Endometrium (tissue), 2 donors: ENCODE results near the gene NDUFC2.
"Not testable (repeated sequence)": the region's sequence is repeated elsewhere in the genome, so short reads cannot be mapped to it uniquely, and the experiment has no call there.

Source experiments
- FAIRE-seq: peaks from 2 replicates; lab custom pipeline; 2012; peaks lifted over from hg19 to GRCh38; lab: Jason Lieb, UNC
- donor health status: control.
- donor health status: control.

NDUFC2 gene

DNA sequence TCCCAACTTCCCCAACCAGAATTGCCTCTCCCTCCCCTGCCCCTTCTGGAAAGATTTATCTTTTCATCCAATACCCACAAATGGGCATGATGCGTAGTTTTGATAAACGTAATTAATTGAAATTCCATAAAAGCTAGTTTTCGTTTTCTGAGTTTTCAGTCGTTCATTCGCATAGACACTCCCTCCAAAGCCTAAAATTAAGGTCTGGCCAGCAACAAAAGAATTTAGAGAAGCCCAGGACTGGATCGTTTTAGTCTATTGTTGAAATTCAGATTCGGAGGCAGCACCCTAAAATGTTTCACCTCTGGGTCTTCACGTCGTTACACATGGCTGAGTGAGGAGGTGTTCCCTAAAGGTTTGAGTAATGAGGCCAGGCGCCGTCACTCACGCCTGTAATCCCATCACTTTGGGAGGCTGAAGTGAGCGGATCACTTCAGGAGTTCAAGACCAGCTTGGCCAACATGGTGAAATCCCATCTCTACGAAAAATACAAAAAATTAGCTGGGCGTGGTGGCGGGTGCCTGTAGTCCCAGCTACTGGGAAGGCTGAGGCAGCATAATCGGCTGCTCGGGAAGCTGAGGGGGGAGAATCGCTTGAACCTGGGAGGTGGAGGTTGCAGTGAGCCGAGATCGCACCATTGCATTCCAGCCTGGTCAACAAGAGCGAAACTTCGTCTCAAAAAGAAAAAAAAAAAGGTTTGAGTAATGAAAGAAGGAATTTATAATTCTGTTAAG lies 589 bp upstream of the NDUFC2 start:
- no peak for FAIRE-seq

DNA sequence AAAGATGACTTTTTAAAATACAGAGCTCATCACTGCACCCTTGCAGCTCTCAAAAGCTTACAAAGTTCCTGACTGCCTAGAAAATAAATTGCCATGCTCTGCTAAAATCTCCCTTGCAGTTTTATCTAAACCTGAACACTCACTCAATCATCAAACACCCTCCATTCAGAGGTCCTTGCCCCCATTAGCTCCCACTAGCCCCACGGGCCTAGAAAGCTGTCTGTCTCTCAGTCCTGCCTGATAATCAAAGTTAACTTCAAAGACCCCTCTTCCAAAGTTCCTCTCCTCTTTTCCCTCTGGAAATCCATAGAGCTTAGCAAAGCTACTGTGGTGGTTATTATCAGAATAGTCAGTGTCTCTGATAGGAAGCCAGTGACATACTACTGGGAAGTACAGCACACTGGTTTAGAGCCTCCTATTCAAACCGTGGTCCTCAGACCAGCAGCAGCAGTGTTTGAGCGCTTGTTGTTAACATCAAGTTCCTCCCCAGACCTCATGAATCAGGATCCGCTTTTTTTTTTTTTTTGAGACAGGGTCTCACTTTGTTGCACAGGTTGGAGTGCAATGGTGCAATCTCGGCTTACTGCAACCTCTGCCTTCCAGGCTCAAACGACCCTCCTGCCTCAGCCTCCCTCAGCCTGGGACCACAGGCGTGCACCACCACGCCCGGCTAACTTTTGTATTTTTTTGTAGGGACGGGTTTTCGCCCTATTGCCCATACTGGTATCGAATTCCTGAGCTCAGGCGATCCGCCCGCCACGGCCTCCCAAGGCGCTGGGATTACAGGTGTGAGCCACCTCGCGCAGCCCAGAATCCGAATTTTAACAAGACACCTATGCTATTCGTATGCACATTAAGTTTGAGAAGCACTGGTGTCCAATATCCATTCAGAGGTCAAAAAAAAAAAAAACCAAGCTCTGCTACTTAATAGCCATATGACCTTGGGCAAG lies 1.2 kb downstream of the NDUFC2 start:
- FAIRE-seq, result no peak

DNA sequence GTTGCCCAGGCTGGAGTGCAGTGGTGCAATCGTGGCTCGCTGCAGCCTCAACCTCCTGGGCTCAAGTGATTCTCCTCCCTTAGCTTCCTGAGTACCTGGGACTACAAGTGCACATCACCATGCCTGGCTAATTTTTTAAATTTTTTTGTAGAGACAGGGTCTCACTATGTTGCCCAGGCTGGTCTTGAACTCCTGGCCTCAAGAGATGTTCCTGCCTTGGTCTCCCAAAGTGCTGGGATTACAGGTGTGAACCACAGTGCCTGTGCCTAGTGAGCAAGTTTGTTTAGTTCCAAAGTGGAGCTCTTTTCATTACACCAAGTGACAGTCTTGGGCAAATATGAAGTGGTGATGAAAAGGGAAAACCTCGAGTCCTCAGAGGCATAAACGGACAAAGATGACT lies 2.1 kb downstream of the NDUFC2 start:
- not testable (repeated sequence) for FAIRE-seq

DNA sequence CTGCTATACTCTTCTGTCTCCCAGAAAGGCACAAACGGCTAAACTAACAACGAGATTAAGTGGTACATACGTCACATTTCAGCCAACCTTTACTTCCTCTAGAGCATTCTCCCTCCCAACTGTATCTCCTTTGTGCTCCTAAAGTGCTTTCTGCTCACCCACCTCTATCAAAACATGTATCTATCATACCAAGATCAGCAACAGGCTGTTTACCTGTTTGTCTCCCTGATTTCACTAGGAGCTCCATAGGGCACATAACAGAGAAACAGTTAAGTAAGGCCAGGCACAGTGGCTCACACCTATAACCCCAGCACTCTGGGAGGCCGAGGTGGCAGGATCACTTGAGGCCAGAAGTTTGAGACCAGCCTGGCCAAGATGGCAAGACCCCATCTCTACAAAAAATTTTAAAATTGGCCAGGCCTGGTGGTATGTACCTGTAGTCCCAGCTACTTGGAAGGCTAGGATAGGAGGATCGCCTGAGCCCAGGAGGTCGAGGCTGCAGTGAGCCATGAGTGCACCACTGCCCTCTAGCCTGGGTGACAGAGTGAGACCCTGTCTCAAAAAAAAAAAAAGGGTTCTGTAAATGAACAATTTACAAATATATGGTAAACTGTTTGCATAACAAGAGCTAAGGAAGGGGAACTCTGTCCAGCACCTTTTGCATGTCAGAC lies 2.8 kb downstream of the NDUFC2 start:
- FAIRE-seq, result no peak

DNA sequence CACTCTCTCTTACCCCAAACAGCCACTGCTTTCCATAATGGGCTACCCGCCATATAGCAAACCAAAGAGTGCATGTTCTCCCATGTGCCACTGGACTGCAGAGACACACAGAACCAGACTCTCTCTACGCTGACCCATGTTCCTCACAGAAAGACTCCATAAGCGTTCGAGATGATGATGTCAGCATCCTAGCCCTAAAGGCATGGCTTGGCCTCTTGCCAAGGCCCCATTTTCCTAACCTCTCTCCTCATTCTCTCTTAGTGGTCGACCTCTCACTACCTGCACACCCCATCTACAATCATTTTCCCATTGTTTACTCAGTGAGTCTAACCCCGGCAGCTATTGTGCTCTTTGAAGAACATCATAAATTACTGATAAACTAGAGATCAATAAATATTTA lies 4.9 kb downstream of the NDUFC2 start:
- no peak for FAIRE-seq

DNA sequence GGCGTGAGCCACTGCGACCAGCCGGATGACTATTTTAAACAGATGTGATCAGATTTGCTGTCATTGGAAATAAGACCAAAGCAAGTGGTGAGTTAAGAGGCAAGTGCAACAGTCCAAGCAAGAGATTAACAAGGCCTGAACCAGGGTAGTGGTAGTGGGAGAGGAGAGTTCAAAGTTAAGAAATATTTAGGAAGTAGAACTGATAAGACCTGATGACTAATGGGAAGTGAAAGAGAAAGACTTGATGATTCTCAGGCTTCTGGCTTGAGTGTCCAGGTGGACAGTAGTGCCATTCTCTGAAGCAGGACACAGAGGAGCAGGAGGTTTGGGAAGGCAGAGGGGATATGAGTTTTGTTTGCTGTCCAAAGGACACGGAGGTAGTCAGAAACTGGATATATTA lies 7.2 kb downstream of the NDUFC2 start:
- FAIRE-seq, result no peak

DNA sequence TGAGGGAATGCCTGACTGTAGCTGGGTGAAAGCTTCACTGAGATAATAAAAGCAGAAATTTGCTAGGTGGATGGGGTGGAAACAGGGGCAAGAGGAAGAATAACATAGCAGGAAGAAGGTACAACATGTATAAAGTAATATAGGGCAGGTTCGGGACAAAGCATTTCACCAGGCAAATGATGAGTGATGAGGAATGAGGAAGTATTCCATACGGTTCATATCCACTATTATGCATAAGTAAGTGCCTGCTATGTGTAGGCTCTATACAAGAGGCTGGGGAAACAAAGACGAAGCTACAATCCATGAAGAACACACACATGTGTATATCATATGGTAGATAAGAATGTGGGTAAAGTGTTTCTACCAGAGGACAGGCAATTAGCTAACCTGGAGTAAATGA lies 7.9 kb downstream of the NDUFC2 start:
- no peak for FAIRE-seq

DNA sequence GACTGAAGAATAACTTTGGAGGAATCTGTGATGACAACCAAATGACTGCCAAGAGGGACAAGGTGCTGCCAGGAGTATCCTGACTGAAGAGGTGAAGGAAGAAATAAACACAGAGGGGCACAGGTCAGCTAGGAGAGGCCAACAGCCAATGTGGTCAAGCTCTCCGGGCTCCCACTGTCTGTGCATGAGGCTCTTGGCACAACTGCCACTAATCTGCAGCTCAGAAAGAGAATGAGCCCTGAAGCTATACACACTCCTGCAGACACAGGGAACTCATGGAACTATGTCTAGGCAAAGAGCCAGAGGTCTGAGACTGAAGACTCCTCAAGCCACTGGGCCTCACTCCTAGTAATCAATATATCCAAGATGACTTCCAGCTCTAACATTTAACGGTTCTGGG lies 9.0 kb downstream of the NDUFC2 start:
- no peak for FAIRE-seq

DNA sequence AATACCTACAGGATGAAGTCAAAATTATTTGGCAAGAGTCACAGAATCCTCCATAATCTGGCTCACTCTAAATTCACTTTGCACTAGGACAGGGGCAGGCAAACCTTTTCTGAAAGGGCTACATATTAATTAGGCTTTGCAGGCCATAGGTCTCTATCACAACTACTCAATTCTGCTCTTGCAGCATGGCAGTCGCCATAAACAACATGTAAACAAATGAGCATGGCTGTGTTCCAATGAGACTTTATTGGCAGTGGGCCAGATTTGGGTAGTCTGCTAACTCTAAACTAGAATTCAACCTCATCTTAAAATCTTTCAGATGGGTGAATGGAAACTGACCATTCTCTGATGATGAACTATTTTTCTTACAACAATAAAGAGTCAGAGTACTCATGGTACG lies 10.2 kb downstream of the NDUFC2 start:
- FAIRE-seq, result no peak

DNA sequence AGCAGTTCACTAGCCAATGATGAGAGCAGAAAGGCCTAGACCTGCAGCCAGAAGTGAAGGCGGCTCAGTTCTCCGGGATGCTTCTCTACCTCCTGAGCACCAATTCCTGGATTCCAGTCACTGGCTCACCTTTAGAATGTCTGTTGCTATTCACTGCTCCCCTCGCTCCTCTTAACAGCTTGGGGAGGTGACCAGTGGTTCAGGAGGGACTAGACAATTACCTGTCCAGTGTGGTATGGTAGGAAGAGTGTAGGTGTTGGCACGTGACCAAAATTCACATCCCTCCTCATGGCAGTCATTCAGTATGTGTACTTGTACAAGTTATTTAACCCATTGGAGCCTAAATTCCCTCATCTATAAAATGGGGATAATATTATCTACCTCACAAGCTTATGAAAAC lies 12.0 kb downstream of the NDUFC2 start:
- no peak for FAIRE-seq

DNA sequence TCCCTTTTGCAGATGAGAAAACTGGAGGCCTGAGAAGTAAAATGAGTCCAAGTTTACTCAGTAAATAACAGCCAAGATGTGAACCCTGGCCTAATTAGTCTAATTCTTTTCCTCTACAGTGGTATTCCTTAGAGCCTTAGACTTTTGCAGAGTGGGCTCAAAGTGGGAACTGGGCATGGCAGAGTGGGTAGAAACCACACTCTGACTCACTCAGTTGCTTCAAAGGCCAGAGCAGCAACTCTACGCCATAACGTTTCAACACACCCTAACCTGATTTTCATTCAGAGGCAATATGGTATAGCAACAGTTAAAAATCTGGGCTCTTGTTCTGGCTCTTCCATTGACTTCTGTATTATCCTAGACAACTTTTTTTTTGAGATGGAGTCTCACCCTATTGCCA lies 13.2 kb downstream of the NDUFC2 start:
- FAIRE-seq, result no peak

DNA sequence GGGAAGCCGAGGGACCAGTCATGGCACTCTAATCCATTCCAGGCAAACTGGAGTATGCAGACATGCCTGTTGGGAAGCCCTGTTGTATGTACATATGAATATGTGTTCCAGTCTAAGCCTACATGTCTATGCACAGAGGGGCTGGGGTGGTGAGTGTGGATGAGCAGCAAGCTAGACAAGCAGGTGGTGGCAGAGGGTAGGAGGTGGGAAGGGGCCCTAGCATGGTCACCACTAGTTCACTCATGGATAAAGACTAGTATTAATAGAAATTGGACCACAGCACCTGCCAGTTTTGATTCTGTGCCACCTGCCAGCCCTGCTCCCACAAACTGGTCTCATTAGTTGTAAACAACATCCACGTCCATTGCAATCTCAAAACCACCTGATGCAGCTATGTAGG lies 14.5 kb downstream of the NDUFC2 start:
- FAIRE-seq, result no peak

DNA sequence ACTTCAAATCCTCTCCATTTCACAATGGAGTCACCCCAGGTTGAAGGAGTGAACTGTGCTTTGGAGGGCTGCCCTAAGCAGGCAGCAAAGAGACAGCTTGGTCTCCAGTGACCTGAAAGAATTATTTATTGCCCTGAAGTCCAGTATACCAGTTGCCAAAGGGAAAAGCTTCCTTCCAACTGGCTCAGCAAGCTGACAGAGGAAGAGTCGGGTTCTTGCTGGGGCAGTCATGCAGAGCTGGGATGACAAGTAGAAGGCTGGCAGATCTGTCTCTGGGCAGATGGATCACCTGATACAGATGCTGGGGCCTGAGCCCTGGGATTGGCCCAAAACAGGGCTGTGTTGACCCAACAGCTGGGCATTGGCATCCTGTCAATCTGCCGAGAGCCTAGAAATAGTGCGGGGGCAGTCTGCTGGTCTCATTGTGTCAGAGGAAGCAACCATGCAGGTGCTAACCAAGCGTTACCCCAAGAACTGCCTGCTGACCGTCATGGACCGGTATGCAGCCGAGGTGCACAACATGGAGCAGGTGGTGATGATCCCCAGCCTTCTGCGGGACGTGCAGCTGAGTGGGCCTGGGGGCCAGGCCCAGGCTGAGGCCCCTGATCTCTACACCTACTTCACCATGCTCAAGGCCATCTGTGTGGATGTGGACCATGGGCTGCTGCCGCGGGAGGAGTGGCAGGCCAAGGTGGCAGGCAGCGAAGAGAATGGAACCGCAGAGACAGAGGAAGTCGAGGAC lies 16.1 kb downstream of the NDUFC2 start, which contains the start of gene THRSP:
Gene THRSP, plus strand, starts transcription at position 422 of the 742 bp plus-strand sequence. Its CDS starts 21 bp downstream, at position 443.
- FAIRE-seq, result no peak

DNA sequence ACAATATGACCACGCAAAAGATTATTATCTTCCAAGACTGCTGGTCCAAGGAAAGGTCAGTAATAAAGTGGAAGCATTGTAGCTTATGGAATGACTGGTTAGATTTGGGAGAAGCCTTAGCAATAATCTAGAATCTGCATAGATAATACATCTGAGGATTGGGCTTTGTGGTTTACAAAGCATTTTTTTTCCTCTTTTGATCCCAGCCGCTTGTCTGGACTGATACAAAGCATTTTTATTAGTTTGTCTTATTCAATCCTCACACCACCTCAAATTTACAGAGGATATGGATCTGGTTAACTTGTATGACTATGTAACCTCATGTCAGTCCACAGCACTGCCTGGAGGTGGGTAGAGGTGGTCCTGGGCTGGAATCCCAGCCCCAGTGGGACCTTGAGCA lies 17.0 kb downstream of the NDUFC2 start:
- no peak for FAIRE-seq

DNA sequence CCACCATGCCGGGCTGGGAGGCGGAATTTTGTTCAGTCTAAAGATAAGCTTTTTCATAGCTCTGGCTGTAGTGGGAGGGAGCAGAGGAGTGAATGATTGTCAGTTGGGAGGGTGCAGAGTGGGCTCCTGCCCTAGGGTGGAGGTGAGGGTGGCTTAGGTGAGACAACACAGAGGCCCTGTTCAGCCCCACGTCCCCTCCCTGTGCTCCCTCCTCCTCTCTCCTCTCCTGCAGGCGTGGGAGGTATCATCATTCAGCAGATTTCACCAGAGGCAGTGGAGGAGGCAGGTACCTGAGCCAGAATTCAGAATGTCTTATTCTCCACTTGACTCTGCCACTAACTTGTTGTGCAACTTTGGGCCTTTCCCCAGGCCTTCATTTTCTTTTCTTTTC lies 17.7 kb downstream of the NDUFC2 start:
- FAIRE-seq, result no peak

DNA sequence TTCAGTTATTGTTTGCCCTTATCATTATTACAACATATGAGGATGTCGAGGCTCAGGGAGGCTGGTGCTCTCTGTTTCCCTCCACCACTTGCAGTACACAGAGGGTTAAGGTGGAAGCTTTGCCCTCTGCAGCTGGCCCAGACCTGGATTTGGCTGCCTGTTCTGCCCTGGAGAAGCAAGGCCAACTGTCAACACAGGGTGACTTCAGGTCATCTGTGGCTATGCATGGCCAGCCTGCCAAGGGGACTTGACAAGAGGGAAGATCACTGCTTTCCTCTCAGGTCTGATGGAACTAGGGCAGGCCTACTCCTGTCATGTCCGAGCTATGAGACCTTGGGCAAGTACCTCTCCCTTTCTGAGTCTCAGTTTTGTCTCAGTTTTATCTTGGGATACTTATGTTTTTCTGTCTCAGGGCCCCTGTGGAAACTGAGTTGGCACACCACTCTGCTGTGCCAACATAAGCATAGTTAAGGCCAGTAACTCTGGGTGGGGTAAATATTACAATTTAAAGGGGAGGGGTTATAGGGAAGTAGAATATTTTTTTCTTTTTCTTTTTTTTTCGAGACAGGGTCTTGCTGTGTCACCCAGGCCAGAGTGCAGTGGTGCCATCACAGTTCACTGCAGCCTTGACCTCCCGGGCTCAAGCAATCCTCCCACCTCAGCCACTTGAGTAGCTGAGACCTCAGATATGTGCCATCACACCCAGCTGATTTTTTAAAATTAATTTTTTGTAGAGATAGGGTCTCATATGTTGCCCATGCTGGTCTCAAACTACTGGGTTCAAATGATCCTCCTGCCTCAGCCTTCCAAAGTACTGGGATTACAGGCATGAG lies 18.4 kb downstream of the NDUFC2 start:
- FAIRE-seq, result no peak

DNA sequence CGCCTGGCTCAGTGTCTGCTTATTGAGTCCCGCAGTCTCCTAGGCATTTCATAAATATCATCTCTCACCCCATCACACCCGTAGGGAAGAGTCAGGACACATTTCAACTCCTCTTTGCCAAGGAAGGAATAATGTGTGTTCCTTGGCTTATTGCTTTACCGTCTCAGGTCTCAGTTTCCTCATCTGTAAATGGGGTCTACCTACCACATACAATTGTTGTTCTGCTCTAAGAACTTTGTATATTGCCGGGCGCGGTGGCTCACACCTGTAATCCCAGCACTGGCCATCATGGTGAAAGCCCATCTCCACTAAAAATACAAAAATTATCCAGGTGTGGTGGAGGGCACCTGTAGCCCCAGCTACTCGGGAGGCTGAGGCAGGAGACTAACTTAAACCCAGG lies 19.1 kb downstream of the NDUFC2 start:
- no peak for FAIRE-seq

DNA sequence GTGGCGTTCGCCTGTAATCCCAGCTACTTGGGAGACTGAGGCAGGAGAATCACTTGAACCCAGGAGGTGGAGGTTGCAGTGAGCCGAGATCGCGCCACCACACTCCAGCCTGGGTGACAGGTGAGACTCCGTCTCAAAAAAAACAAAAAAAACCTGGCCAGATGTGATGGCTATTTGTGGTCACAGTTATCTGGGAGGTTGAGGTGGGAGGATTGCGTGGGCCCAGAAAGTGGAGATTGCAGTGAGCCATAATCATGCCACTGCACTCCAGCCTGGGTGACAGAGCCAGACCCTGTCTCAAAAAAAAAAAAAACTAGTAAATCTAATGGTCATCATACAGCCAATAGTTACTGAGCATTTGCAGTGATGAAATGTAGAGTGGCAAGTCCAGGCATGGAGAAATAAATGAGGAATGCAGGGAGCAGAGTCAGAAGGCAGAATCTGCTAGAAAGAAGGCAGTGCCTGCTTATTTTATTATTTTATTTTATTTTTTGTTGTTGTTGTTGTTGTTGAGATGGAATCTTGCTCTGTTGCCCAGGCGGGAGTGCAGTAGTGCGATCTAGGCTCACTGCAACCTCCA lies 19.8 kb downstream of the NDUFC2 start:
- FAIRE-seq, result not testable (repeated sequence)

DNA sequence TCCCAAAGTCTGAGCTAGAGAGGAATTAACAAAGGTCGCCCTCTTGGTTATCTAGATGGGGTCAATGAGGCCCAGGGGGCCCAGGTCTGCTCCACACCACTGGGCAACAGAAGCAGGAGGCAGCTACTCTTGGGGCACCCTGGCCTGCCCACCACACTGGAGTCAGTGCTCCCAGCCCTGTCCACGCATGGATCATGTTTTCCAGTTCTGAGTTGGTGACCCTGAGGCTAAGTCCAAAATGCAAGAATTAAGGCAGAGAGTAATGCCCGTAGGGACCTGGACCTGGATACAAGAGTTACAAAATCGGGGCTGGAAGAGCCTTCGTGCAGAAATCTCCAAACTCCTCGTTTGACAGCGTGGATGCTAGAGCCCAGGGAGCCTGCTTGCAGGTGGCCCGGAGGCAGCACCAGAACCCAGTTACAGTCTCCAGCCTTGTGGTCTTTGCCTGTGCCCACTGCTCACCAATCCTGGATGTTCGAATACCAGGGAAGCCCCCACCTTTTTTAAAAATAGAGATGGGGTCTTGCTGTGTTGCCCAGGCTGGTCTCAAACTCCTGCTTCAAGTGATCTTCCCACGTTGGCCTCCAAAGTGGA lies 22.1 kb downstream of the NDUFC2 start:
- no peak for FAIRE-seq

DNA sequence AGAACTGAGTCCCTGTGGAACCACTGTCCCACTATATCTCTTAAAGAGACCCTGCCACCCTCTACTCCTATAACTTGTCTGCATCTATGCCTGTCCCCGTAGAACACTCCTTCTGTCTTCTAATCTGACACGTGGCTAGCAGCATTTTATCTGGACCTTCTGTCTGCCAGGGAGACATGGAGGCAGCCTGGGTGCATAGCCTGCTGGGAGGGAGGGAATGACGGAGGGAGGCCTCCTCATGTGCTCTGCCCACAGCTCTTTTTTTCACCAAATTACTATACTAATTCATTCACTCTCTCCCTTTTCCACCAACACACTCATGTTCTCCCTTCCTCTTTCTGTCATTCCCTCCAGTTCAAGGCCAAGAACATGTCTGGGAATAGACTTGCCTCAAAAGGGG lies 23.6 kb downstream of the NDUFC2 start:
- FAIRE-seq, result no peak
